H1 (cell line): ENCODE data around the gene ATG7.

Experiments
- CREB1 ChIP-seq: IDR thresholded peaks from 2 replicates; pipeline ENCODE4 v1.6.1; 2012; ENCODE audit warnings: inconsistent platforms
- KDM5A ChIP-seq: fragments of 200-600 bp; IDR thresholded peaks from 2 replicates; pipeline ENCODE4 v1.7.1; 2012; ENCODE audit warnings: mild to moderate bottlenecking, low read length, inconsistent platforms, mixed read lengths
- NRF1 ChIP-seq: IDR thresholded peaks from 2 replicates; pipeline ENCODE4 v1.6.1; 2011; ENCODE audit warnings: mild to moderate bottlenecking, low read depth, low read length, improper control_type of control experiment
- POLR2A ChIP-seq, 2 experiments: IDR thresholded peaks; 1 replicate in 1 of 2; 2 replicates in 1 of 2; pipeline ENCODE4 v1.6.1; 2011; ENCODE audit warnings: low read depth in 2 of 2, low read length in 2 of 2, mild to moderate bottlenecking in 2 of 2; ENCODE audit errors: control extremely low read depth in 1 of 2
- POLR2AphosphoS5 ChIP-seq: IDR thresholded peaks from 2 replicates; pipeline ENCODE4 v1.6.1; 2011; ENCODE audit warnings: low read depth, low read length
- TAF1 ChIP-seq: IDR thresholded peaks from 2 replicates; pipeline ENCODE4 v1.6.1; 2011; ENCODE audit warnings: mild to moderate bottlenecking, low read depth, low read length
- TAF7 ChIP-seq: optimal IDR thresholded peaks from 2 replicates; pipeline ENCODE3; 2011; ENCODE audit warnings: low read depth, mild to moderate bottlenecking, inconsistent platforms, low read length, moderate library complexity, borderline replicate concordance
- TF ChIP-seq, protein P1 (sequence below): IDR thresholded peaks from 2 replicates; pipeline ENCODE4 v1.6.1; 2012; ENCODE audit warnings: inconsistent platforms
- TF ChIP-seq, protein P2 (sequence below): IDR thresholded peaks from 2 replicates; pipeline ENCODE4 v1.6.1; 2012; ENCODE audit warnings: inconsistent platforms
- TF ChIP-seq, protein P3 (sequence below), 3 experiments: IDR thresholded peaks; 1 replicate in 2 of 3; 2 replicates in 1 of 3; pipeline versions ENCODE4 v1.5.1 to v1.6.1; 2011; ENCODE audit warnings: low read length in 3 of 3, mild to moderate bottlenecking in 3 of 3, inconsistent platforms in 2 of 3, low read depth in 1 of 3, moderate library complexity in 1 of 3; ENCODE audit not compliant: insufficient read depth in 1 of 3; ENCODE audit errors: control extremely low read depth in 1 of 3

DNA sequence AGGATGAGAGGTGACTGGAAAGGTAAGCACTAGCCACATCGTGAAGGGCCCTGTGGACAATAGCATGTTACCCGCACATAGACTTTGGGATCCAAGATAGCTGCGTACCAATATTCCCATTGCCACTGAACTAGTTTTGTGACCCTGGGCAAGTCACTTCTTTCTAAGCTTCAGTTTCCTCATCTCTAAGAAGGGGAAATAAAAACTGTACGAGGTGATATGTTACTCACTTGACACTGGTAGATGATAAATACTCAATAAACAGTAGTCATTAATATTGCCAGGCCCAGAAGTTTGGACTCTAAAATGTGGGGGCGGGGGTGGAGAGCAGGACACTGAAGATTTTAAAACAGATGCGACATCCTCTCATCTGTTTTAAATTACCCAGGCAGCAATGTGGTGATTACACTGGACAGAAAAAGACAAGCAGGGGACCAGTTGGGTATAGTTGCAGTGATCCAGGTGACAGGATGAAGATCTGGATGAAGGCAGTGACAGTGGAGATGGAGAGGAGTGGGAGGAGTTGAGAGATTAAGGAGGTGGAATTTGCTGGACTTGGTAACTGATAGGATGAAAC is 2.5 kb downstream of the ATG7 start:
- TF ChIP-seq CREB1 (no peak), TAF7 (no peak), KDM5A (no peak), POLR2A (IDR thresholded peaks at IDR 0.05; ENCODE audit: control extremely low read depth in 1 of 2, low read depth in 2 of 2, low read length in 2 of 2) (no peak), POLR2AphosphoS5 (no peak), TAF1 (no peak), NRF1 (no peak)
- TF ChIP-seq, protein P1, sequence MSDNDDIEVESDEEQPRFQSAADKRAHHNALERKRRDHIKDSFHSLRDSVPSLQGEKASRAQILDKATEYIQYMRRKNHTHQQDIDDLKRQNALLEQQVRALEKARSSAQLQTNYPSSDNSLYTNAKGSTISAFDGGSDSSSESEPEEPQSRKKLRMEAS = no peak
- TF ChIP-seq, protein P2, sequence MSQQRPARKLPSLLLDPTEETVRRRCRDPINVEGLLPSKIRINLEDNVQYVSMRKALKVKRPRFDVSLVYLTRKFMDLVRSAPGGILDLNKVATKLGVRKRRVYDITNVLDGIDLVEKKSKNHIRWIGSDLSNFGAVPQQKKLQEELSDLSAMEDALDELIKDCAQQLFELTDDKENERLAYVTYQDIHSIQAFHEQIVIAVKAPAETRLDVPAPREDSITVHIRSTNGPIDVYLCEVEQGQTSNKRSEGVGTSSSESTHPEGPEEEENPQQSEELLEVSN = no peak
- TF ChIP-seq, protein P3, sequence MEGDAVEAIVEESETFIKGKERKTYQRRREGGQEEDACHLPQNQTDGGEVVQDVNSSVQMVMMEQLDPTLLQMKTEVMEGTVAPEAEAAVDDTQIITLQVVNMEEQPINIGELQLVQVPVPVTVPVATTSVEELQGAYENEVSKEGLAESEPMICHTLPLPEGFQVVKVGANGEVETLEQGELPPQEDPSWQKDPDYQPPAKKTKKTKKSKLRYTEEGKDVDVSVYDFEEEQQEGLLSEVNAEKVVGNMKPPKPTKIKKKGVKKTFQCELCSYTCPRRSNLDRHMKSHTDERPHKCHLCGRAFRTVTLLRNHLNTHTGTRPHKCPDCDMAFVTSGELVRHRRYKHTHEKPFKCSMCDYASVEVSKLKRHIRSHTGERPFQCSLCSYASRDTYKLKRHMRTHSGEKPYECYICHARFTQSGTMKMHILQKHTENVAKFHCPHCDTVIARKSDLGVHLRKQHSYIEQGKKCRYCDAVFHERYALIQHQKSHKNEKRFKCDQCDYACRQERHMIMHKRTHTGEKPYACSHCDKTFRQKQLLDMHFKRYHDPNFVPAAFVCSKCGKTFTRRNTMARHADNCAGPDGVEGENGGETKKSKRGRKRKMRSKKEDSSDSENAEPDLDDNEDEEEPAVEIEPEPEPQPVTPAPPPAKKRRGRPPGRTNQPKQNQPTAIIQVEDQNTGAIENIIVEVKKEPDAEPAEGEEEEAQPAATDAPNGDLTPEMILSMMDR (IDR thresholded peaks at IDR 0.05; ENCODE audit: control extremely low read depth in 1 of 3, insufficient read depth in 1 of 3, low read depth in 1 of 3, low read length in 3 of 3) = no peak
